NT2/D1 (cell line): ENCODE data around the gene PCDHB8.

ENCODE experiments used
- SUZ12 ChIP-seq: IDR thresholded peaks from 2 replicates; pipeline ENCODE4 v1.6.1; 2011; ENCODE audit not compliant: insufficient read length, insufficient read depth; ENCODE audit errors: extremely low read depth
- YY1 ChIP-seq: IDR thresholded peaks from 2 replicates; pipeline ENCODE4 v1.6.1; 2011; ENCODE audit not compliant: insufficient read length, insufficient read depth
- ZNF274 ChIP-seq: IDR thresholded peaks from 2 replicates; pipeline ENCODE4 v1.6.1; 2011; ENCODE audit warnings: mild to moderate bottlenecking, low read depth, low read length

DNA sequence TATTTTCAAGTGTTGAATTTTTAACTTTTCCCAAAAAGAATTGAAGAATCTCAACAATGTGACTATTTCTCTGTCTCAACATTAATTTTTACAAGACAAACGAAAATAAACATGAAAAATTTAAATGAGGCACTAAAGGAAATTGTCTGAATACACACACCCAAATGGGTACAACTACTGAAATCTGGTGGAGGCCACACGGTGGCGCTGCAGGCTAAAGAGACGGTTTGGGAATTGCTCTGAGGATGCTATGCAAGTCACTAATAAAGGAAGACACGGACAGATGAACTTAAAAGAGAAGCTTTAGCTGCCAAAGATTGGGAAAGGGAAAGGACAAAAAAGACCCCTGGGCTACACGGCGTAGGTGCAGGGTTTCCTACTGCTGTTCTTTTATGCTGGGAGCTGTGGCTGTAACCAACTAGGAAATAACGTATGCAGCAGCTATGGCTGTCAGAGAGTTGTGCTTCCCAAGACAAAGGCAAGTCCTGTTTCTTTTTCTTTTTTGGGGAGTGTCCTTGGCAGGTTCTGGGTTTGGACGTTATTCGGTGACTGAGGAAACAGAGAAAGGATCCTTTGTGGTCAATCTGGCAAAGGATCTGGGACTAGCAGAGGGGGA lies 14.6 kb downstream of the PCDHB8 start, which contains the start of gene PCDHB10:
- TF ChIP-seq ZNF274 (no peak), YY1 (no peak), SUZ12 (no peak)
